HEK293 (cell line): ENCODE measurements around the gene SLC25A41.

ENCODE experiments used
- CTCF ChIA-PET: fragments of 350-600 bp; formaldehyde crosslinking; extraction: SDS; loops from one replicate; lab custom pipeline; 2021; ENCODE audit warnings: antibody characterized with exemption; lab: Yijun Ruan, JAX
- POLR2A ChIA-PET: fragments of 300-600 bp; formaldehyde crosslinking; extraction: SDS; loops from one replicate; lab custom pipeline; 2020; ENCODE audit warnings: antibody characterized with exemption, inconsistent platforms; lab: Yijun Ruan, JAX
- H3K27ac ChIP-seq: fragments of 200-500 bp; sonication (Bioruptor generic); 2 replicates; pipeline ENCODE4 v1.5.1; 2014; ENCODE audit warnings: low read depth, low read length, control low read depth, inconsistent platforms; ENCODE audit errors: extremely low read depth
- H3K36me3 ChIP-seq, 2 experiments: fragments of 200-500 bp in 1 of 2; sonication (Bioruptor generic) in 1 of 2; 1 replicate in 1 of 2; 2 replicates in 1 of 2; pipeline ENCODE4 v1.5.1; 2014 to 2017; ENCODE audit warnings: inconsistent platforms in 2 of 2, low read length in 2 of 2; ENCODE audit not compliant: control insufficient read depth in 2 of 2, insufficient read depth in 1 of 2
- H3K4me1 ChIP-seq: fragments of 200-500 bp; sonication (Bioruptor generic); 2 replicates; pipeline ENCODE4 v1.5.1; 2014; ENCODE audit warnings: mild to moderate bottlenecking, low read length, inconsistent platforms; ENCODE audit not compliant: control insufficient read depth, insufficient read depth
- H3K4me3 ChIP-seq: 2 replicates; pipeline ENCODE4 v1.5.1; 2011; ENCODE audit warnings: low read depth, mild to moderate bottlenecking, control low read depth, low read length, moderate library complexity
- H3K9me3 ChIP-seq: fragments of 200-500 bp; sonication (Bioruptor generic); 2 replicates; pipeline ENCODE4 v1.5.1; 2014; ENCODE audit warnings: low read depth, low read length, inconsistent platforms; ENCODE audit not compliant: control insufficient read depth, insufficient read depth
- EGR2 ChIP-seq: fragments of 450-650 bp; formaldehyde crosslinking; IDR thresholded peaks from 2 replicates; pipeline ENCODE4 v1.5.1; 2016; ENCODE audit warnings: low read depth, missing biosample characterization, missing genetic modification characterization
- GLI2 ChIP-seq: fragments of 450-650 bp; formaldehyde crosslinking; IDR thresholded peaks from 2 replicates; pipeline ENCODE4; 2017; ENCODE audit warnings: missing biosample characterization, missing genetic modification characterization, low read depth, borderline replicate concordance
- GLIS2 ChIP-seq: fragments of 450-650 bp; formaldehyde crosslinking; IDR thresholded peaks from 2 replicates; pipeline ENCODE4 v1.5.1; 2016; ENCODE audit warnings: missing biosample characterization, missing genetic modification characterization
- IKZF3 ChIP-seq: fragments of 450-650 bp; IDR thresholded peaks from 2 replicates; pipeline ENCODE4 v1.5.0; 2018; ENCODE audit warnings: missing biosample characterization, mild to moderate bottlenecking, missing genetic modification characterization, moderate library complexity
- YY1 ChIP-seq: fragments of 450-650 bp; formaldehyde crosslinking; IDR thresholded peaks from 2 replicates; pipeline ENCODE4 v1.5.1; 2018; ENCODE audit warnings: missing biosample characterization, missing genetic modification characterization
- ZFP41 ChIP-seq: fragments of 450-650 bp; formaldehyde crosslinking; IDR thresholded peaks from 2 replicates; pipeline ENCODE4 v1.5.1; 2016; ENCODE audit warnings: missing biosample characterization, missing genetic modification characterization, borderline replicate concordance
- ZNF140 ChIP-seq: fragments of 450-650 bp; formaldehyde crosslinking; IDR thresholded peaks from 2 replicates; pipeline ENCODE4 v1.5.1; 2016; ENCODE audit warnings: missing biosample characterization, missing genetic modification characterization
- ZNF155 ChIP-seq: fragments of 450-650 bp; formaldehyde crosslinking; IDR thresholded peaks from 2 replicates; pipeline ENCODE4 v1.5.1; 2016; ENCODE audit warnings: missing biosample characterization, missing genetic modification characterization
- ZNF157 ChIP-seq: fragments of 450-650 bp; formaldehyde crosslinking; IDR thresholded peaks from 2 replicates; pipeline ENCODE4 v1.5.1; 2016; ENCODE audit warnings: missing biosample characterization, missing genetic modification characterization
- ZNF16 ChIP-seq: fragments of 450-650 bp; formaldehyde crosslinking; IDR thresholded peaks from 2 replicates; pipeline ENCODE4 v1.5.1; 2016; ENCODE audit warnings: low read depth, missing biosample characterization, missing genetic modification characterization
- ZNF19 ChIP-seq: fragments of 450-650 bp; formaldehyde crosslinking; IDR thresholded peaks from 2 replicates; pipeline ENCODE4; 2016; ENCODE audit warnings: missing biosample characterization, missing genetic modification characterization, low read depth
- ZNF211 ChIP-seq: fragments of 450-650 bp; formaldehyde crosslinking; IDR thresholded peaks from 2 replicates; pipeline ENCODE4 v1.5.1; 2016; ENCODE audit warnings: low read depth, missing biosample characterization, missing genetic modification characterization
- ZNF23 ChIP-seq: fragments of 450-650 bp; formaldehyde crosslinking; IDR thresholded peaks from 2 replicates; pipeline ENCODE4 v1.5.1; 2016; ENCODE audit warnings: missing biosample characterization, missing genetic modification characterization, borderline replicate concordance
- ZNF354C ChIP-seq: fragments of 450-650 bp; formaldehyde crosslinking; IDR thresholded peaks from 2 replicates; pipeline ENCODE4 v1.5.1; 2016; ENCODE audit warnings: missing biosample characterization, missing genetic modification characterization, low read depth, borderline replicate concordance
- ZNF37A ChIP-seq: fragments of 450-650 bp; IDR thresholded peaks from 2 replicates; pipeline ENCODE4 v1.5.1; 2018; ENCODE audit warnings: missing biosample characterization, missing genetic modification characterization
- ZNF394 ChIP-seq: fragments of 450-650 bp; formaldehyde crosslinking; IDR thresholded peaks from 2 replicates; pipeline ENCODE4 v1.5.1; 2016; ENCODE audit warnings: missing biosample characterization, missing genetic modification characterization, mild to moderate bottlenecking, moderate library complexity, borderline replicate concordance
- ZNF433 ChIP-seq: fragments of 450-650 bp; formaldehyde crosslinking; IDR thresholded peaks from 2 replicates; pipeline ENCODE4 v1.5.1; 2016; ENCODE audit warnings: missing biosample characterization, missing genetic modification characterization, low read depth
- ZNF76 ChIP-seq: fragments of 450-650 bp; formaldehyde crosslinking; IDR thresholded peaks from 2 replicates; pipeline ENCODE4; 2016; ENCODE audit warnings: low read depth, missing biosample characterization, missing genetic modification characterization, borderline replicate concordance
- ZNF776 ChIP-seq: fragments of 450-650 bp; formaldehyde crosslinking; IDR thresholded peaks from 2 replicates; pipeline ENCODE4 v1.5.0; 2017; ENCODE audit warnings: missing biosample characterization, missing genetic modification characterization, borderline replicate concordance
- ZNF777 ChIP-seq: fragments of 450-650 bp; formaldehyde crosslinking; IDR thresholded peaks from 2 replicates; pipeline ENCODE4 v1.5.1; 2017; ENCODE audit warnings: missing biosample characterization, missing genetic modification characterization, borderline replicate concordance
- ZSCAN30 ChIP-seq: fragments of 450-650 bp; IDR thresholded peaks from 2 replicates; pipeline ENCODE4 v1.5.1; 2018; ENCODE audit warnings: missing biosample characterization, mild to moderate bottlenecking, missing genetic modification characterization, moderate library complexity
- TF ChIP-seq, protein P1 (sequence below): fragments of 450-650 bp; formaldehyde crosslinking; optimal IDR thresholded peaks from 2 replicates; pipeline ENCODE3; 2016; ENCODE audit warnings: missing biosample characterization, mild to moderate bottlenecking, missing genetic modification characterization

Gene SLC25A41

DNA sequence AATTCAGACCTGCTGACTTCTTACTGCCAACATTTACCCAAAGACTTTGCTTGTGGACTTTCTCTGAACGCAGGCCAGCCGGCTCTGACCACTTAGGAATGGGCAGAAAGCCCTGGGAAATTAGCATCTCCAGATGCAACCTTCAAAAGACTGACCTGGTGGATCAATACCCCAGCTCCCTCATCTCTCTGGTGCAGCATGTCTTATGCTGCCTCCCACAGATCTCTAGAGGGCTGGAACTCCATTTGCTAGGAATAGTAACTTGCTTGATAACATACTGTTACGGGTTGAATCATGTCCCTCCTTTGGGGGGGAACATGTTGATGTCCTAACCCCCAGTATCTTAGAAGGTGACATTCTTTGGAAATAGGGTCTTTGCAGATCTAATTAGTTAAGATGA, 12.9 kb upstream of the SLC25A41 start:
- TF ChIP-seq ZNF354C (tag by site-specific recombination), result no peak
- TF ChIP-seq ZNF37A (tag by site-specific recombination), result peak; percentile 99
- TF ChIP-seq ZNF76 (tag by site-specific recombination), result no peak
- TF ChIP-seq, protein P1, sequence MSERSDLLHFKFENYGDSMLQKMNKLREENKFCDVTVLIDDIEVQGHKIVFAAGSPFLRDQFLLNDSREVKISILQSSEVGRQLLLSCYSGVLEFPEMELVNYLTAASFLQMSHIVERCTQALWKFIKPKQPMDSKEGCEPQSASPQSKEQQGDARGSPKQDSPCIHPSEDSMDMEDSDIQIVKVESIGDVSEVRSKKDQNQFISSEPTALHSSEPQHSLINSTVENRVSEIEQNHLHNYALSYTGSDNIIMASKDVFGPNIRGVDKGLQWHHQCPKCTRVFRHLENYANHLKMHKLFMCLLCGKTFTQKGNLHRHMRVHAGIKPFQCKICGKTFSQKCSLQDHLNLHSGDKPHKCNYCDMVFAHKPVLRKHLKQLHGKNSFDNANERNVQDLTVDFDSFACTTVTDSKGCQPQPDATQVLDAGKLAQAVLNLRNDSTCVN (tag by site-specific recombination), result no peak
- H3K9me3 ChIP-seq, result no peaks in the 10 kb centered on the region
- CTCF ChIA-PET, result interaction anchor here (0.6 kb wide), 1 partner anchor 18 kb away, joined by 4 read pairs; no protein-coding TSS in a partner anchor
- no peaks in the 10 kb centered on the region for H3K4me1 ChIP-seq
- no peak overlapping the region for H3K4me3 ChIP-seq
- H3K27ac ChIP-seq, result no peak overlapping the region
- peaks cover 0 to 16% of the 10 kb centered on the region in 2 experiments; a peak in 2 of 3 replicates for H3K36me3 ChIP-seq
- POLR2A ChIA-PET, result interaction anchor here (0.6 kb wide), 1 partner anchor 334 kb away, joined by 3 read pairs; no protein-coding TSS in a partner anchor

DNA sequence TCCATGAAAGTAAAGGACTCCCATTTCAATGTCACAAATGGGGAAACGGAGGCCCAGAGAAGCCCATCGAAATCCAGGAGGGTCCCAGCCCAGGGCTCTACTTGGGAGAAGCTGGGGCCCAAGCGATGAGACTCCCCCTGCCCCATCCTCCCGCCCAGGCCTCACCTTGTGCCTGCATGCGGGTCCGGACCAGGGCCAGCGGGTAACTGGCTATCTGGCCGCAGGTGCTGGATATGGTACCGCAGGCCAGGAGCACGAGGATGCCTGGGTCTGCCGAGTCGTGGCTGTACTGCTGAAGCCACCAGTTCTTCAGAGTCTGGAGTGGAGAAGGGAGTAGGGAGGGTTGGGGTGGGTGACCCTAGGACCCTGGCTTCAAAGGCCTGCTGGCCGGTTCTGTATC, 10.4 kb upstream of the SLC25A41 start:
- Histone ChIP-seq H3K9me3 (no peaks in the 10 kb centered on the region), H3K4me1 (no peaks in the 10 kb centered on the region), H3K36me3 (peaks cover 0 to 9% of the 10 kb centered on the region in 2 experiments; a peak in 2 of 3 replicates), H3K4me3 (no peak overlapping the region), H3K27ac (no peak overlapping the region)
- CTCF ChIA-PET, result no interaction called here
- TF ChIP-seq ZNF140 (tag by site-specific recombination), result no peak
- no peak for TF ChIP-seq ZNF155 (tag by site-specific recombination)
- no peak for TF ChIP-seq ZNF776 (tag by site-specific recombination)
- no peak for TF ChIP-seq ZNF394 (tag by site-specific recombination)
- no peak for TF ChIP-seq ZNF157
- no peak for TF ChIP-seq ZNF433
- TF ChIP-seq EGR2 (tag by site-specific recombination), result no peak
- no peak for TF ChIP-seq ZNF211 (tag by site-specific recombination)
- TF ChIP-seq GLIS2 (tag by site-specific recombination), result no peak
- TF ChIP-seq ZNF37A (tag by site-specific recombination), result no peak
- POLR2A ChIA-PET, result interaction anchor here (0.7 kb wide), 1 partner anchor 24 kb away, joined by 6 read pairs; no protein-coding TSS in a partner anchor

DNA sequence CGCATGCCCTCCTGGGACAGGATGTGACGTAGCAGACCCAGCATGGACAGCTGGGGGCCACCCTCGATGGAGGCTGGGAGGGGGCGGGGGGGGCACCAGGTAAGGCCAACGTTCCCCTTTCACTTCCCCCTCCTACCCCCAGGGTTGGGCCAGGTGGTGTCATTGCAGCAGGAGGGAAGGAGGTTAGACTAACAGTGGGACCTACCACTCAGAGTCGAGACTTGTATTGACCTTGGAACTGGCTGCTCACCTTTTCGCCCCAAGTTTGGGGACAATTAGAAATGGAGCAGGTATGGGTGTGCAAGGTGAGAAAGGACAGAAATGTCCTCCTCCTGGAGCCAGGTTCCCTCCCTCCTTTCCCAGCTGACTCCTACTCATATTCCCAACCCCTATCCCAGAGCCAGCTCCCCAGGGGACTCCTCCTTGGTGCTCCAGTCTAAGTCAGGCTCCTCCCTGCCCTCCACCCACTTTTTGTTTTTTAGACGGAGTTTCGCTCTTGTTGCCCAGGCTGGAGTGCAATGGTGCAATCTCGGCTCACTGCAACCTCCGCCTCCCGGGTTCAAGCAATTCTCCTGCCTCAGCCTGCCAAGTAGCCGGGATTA, 8.6 kb upstream of the SLC25A41 start:
- ChIA-PET CTCF (interaction anchor here (0.6 kb wide), 1 partner anchor 453 kb away, joined by 5 read pairs; no protein-coding TSS in a partner anchor), POLR2A (no interaction called here)
- H3K9me3 ChIP-seq, result no peaks in the 10 kb centered on the region
- H3K36me3 ChIP-seq, result peaks cover 0 to 9% of the 10 kb centered on the region in 2 experiments; a peak in 2 of 3 replicates
- H3K4me1 ChIP-seq, result no peaks in the 10 kb centered on the region
- H3K4me3 ChIP-seq, result no peak overlapping the region
- TF ChIP-seq ZFP41 (tag by site-specific recombination), result no peak
- TF ChIP-seq ZNF19 (tag by site-specific recombination), result no peak
- TF ChIP-seq YY1, result no peak
- TF ChIP-seq ZNF777 (tag by site-specific recombination), result no peak
- TF ChIP-seq IKZF3 (tag by site-specific recombination), result no peak
- no peak for TF ChIP-seq GLI2 (tag by site-specific recombination)
- TF ChIP-seq ZNF16 (tag by site-specific recombination), result no peak
- no peak for TF ChIP-seq ZNF23 (tag by site-specific recombination)
- no peak for TF ChIP-seq ZSCAN30 (tag by site-specific recombination)
- no peak overlapping the region for H3K27ac ChIP-seq
